GM21447 (cell line): ENCODE data around the gene URB1.
"Not testable (repeated sequence)": the region's sequence is repeated elsewhere in the genome, so short reads cannot be mapped to it uniquely, and the experiment has no call there.

Source experiments
- ATAC-seq: cut with Tn5 transposase; IDR thresholded peaks from one replicate; pipeline ENCODE4 v1.9.1; 2021; ENCODE audit not compliant: unreplicated experiment

URB1 gene

DNA sequence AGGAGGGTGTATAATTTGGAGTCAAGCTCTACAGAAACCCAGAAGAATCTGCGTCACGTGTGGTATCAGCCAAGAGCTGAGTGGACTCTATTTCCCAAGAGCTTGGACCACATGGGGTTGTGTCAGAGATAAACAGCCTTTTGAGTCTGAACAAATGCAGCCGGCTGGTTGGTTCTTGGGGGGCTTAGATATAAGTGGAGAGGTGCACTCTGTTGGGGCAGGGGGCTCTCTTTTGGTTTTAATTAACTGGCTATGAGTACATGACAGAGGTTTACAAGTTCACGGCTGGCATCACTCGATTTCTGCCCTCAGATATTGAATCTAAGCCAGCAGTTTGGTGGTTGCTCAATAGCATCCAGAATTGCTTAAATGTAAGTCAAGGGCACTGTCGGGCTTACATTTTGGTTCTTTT lies 94.7 kb downstream of the URB1 start:
- no peak for ATAC-seq

- ATAC-seq: no peak
Measured at GRCh38 chr21:32297449-32297848, 95.4 kb downstream of the URB1 start.

DNA sequence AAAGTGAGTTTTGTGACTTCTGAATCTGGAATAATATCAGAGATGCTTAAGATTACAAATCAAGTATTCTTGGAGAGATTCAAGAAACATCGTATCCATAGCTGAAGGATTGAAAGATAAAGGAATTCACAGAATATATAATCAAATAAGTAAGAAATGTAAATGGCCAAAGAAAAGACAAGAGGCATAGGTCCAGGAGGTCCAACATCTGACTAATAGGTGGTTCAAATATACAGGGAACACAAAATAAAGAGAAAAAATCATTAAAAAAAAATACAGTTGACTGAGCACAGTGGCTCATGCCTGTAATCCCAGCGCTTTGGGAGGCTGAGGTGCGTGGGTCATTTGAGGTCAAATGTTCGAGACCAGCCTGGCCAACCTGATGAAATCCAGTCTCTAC lies 107.3 kb downstream of the URB1 start:
- no peak for ATAC-seq

DNA sequence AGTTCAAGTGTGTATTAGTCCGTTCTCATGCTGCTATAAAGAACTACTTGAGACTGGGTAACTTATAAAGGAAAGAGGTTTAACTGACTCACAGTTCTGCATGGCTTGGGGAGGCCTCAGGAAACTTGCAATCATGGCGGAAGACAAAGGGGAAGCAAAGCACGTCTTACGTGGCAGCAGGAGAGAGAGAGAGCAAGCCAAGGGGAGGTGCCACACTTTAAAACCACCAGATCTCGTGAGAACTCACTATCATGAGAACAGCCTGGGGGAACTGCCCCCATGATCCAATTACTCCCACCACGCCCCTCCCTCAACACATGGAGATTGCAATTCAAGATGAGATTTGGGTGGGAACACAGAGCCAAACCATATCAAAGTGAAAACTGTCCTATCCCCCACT lies 109.8 kb downstream of the URB1 start:
- ATAC-seq: no peak

DNA sequence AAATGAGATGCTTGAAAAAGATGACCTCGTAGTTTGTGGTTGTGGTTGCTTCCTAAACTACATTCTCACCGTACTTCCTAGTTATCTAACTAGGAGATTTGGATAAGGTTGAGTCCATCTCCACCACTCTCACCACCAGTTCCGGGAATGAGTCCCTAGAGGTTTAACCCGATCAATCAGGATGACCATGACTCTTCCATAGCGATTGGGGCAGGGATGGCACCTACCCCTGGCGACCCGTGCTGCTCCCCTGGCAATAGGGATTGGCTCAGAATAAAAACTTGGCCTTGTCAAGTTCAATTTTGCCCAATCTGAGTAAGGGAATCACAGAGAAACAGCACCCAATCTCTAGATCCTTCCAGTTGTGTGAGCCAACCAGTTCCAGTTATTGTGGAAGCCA lies 111.3 kb downstream of the URB1 start:
- no peak for ATAC-seq

DNA sequence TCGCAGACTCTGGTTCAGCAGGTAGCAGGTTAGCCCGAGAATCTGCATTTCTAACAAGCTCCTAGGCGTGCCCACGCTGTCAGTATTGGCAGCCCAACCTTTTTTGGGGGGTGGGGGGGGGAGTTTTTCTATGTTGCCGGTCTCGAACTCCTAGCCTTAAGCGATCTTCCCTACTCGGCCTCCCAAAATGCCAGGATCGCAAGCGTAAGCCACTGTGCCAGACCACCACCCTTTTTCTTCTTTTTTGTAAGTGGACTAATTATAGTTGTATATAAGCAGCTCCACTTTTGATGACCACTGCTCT lies 113.5 kb downstream of the URB1 start:
- ATAC-seq: no peak

DNA sequence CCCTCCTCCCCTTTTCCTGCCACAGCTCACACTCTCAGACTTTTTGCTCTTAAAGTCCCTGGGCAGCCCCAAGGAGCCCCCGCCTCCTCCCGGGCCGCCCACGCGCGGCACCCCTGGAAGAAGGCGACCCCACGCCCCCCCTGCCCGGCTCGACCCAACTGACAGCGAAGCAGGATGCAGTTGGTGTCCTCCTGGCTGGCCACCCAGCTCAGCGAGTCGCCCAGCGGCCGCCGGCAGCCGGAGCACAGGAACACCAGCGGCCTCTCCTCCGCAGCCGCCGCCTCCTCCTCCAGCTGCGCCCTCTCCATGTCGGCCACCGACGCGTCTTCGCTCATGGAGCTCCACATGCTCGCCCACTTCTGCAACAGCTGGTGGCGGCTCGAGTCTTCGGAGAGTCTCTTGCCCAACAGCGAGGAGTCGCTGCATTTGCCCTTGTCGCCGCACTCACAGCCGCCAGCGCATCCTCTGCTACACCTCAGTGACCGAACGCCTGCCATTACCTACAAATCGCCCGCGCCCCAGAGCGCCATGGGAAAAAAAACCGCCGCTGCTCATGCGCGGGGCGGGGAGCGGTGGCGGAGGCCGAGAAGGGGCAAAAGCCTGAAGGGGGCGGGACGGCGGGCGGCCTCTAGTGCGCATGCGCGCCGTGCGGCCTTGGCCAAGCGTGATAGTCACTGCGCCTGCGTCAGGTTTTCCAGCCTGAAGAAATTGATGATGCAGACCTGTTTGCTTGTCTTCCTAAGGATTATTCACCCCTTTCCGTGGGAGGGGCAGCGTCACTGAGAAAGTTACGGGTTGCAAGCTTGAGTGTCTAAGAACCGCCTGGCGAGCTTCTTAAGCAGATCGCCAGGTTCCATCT lies 114.1 kb downstream of the URB1 start, which contains the start of gene MIS18A:
Gene MIS18A (minus strand): TSS at position 532 of the 859 bp plus-strand sequence. CDS start 35 bp downstream, at position 497.
- ATAC-seq: peak; percentile 90

DNA sequence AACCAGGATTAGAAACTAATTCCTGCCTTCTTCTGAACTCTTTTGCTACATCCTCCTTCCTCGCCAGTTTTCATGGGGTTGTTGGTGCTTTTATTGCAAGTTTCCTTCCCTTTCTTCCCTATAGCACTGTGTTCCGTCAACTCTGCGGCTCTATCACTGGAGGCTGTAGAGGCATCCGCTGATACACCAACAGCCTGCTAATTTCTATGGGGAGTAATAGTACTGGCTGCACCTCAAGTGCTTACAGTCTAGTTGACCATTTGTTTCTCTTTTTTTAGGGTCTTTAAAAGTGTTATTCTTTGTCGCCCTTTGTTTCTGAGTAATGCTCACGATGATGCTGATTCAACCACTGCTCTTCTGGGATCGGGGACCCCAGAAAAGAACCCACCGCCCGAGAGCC lies 114.7 kb downstream of the URB1 start:
- no peak for ATAC-seq

DNA sequence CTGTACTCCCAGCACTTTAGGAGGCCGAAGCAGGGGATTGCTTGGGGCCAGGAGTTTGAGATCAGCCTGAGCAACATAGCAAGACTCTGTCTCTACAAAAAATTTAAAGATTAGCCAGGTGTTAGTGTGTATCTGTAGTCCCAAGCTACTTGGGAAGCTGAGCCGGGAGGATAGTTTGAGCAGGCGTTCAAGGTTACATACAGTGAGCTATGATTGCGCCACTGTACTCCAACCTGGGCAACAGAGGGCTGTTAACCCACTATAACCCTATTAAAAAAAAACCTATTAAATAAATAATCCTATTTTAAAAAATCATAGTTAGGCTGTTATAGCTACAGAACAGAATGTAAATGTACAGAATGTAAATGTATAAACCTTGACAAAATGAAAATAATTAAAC lies 116.1 kb downstream of the URB1 start:
- no peak for ATAC-seq

DNA sequence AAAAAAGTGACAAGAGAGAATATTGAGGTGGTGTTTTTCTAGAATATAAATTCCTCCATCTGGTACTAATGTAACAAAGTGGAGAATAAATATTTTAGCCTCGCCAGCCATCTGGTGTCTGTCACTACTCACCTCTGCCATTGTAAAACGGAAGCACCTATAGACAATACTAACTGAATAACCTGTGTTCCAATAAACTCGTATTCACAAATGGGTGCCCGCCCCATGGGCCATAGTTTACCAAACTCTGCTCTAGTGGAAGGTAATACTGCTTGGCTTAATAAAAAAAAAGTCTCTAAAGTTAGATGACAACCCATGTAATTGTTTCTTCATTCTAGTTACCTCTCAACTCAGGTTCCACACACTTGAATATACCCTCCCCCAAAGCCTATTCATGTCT lies 122.1 kb downstream of the URB1 start:
- no peak for ATAC-seq

DNA sequence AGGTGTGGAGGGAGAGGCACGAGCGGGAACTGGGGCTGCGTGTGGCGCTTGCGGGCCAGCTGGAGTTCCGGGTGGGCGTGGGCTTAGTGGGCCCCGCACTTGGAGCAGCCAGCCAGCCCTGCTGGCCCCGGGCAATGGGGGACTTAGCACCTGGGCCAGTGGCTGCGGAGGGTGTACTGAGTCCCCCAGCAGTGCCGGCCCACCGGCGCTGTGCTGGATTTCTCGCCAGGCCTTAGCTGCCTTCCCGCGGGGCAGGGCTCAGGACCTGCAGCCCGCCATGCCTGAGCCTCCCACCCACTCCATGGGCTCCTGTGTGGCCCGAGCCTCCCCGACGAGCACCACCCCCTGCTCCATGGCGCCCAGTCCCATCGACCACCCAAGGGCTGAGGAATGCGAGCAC lies 127.5 kb downstream of the URB1 start:
- ATAC-seq: not testable (repeated sequence)

GRCh38 chr21:32261929-32262328 lies 130.9 kb downstream of the URB1 start:
- ATAC-seq: no peak
